ENCODE measurements around the gene LACRT. TPM values are rescaled to one million over a fixed set of nuclear protein-coding genes. Genes with fewer than 3 reads are reported as not detected.

Gene LACRT
- not detected for total RNA-seq
- total RNA-seq (2013): not detected
- 0 reads per million in 29 experiments for total RNA-seq

DNA sequence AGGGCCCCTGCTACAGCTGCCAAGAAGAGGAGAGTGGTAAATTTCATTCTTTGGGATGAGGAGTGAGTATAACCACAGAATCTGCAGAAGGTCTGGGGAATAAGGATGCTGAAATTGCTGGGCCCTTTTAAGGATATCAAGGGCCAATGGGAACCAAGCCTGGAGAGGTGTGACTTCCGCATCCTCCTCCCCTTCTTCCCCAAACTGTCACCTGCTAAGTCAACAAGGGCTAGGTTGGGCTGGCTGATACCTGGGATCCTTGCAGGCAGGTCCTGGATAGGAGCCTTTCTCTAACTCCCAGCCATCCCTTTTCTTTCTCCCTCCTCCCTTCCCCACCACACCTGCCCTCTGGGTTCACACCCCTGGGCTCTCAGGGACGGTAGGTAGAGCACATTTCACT lies at the start of gene LACRT:
Gene LACRT (minus strand): TSS at position 101 of the 400 bp plus-strand sequence. CDS start 54 bp downstream, at position 47.
- Histone ChIP-seq H3K27me3 (replicated peaks in 1 of 2; ENCODE audit: control insufficient read depth in 2 of 2, extremely low read depth in 1 of 2, insufficient read depth in 2 of 2, low read length in 1 of 2) (peaks cover 0 to 28% of the 10 kb centered on the region in 2 experiments), H3K9me3 (no peaks in the 10 kb centered on the region), H3K4me1 (ENCODE audit: control insufficient read depth in 1 of 2, extremely low read depth in 1 of 2, insufficient read depth in 2 of 2, low read length in 2 of 2) (no peaks in the 10 kb centered on the region), H3K27ac (ENCODE audit: low read length) (no peak within 1 kb of the TSS), H3K4me3 (ENCODE audit: control insufficient read depth in 1 of 2, extremely low read depth in 1 of 2, low read length in 1 of 2) (no peak within 1 kb of the TSS), H3K36me3 (ENCODE audit: control insufficient read depth in 2 of 2, extremely low read depth in 1 of 2, insufficient read depth in 1 of 2, low read length in 1 of 2) (no peaks in the 10 kb centered on the region)
- ATAC-seq (replicated peaks in 1 of 4): no peak
- no peaks in the 10 kb centered on the region for H3K4me1 Mint-ChIP-seq
- DNase-seq: no peak
- no peaks in the 10 kb centered on the region for H3K9me3 Mint-ChIP-seq
- peaks cover 15 to 28% of the 10 kb centered on the region in 2 donors for H3K27me3 Mint-ChIP-seq
- H3K27ac Mint-ChIP-seq: no peak within 1 kb of the TSS
- 100% methylated on average over 1 of the region's 2 CpGs for WGBS (ENCODE audit: insufficient coverage)
- no peak within 1 kb of the TSS for H3K4me3 Mint-ChIP-seq
- no peaks in the 10 kb centered on the region for H3K36me3 Mint-ChIP-seq
- ChIA-PET CTCF (no interaction called here), POLR2A (no interaction called here)

- H3K36me3 ChIP-seq (ENCODE audit: control insufficient read depth in 2 of 2, extremely low read depth in 1 of 2, insufficient read depth in 1 of 2, low read length in 1 of 2): no peaks in the 10 kb centered on the region
- H3K27ac Mint-ChIP-seq: no peak overlapping the region
- CTCF ChIA-PET: no interaction called here
- H3K36me3 Mint-ChIP-seq: no peaks in the 10 kb centered on the region
- no peaks in the 10 kb centered on the region for H3K4me1 ChIP-seq (ENCODE audit: control insufficient read depth in 1 of 2, extremely low read depth in 1 of 2, insufficient read depth in 2 of 2, low read length in 2 of 2)
- H3K4me3 ChIP-seq (ENCODE audit: control insufficient read depth in 1 of 2, extremely low read depth in 1 of 2, low read length in 1 of 2): no peak overlapping the region
- H3K9me3 ChIP-seq: no peaks in the 10 kb centered on the region
- peaks cover 2 to 38% of the 10 kb centered on the region in 2 experiments for H3K27me3 ChIP-seq (replicated peaks in 1 of 2; ENCODE audit: control insufficient read depth in 2 of 2, extremely low read depth in 1 of 2, insufficient read depth in 2 of 2, low read length in 1 of 2)
- no peak for ATAC-seq (replicated peaks in 1 of 4)
- H3K4me3 Mint-ChIP-seq: no peak overlapping the region
- peaks cover 0 to 6% (median 0%) of the 10 kb centered on the region in 3 donors for H3K4me1 Mint-ChIP-seq
- H3K9me3 Mint-ChIP-seq: no peaks in the 10 kb centered on the region
- POLR2A ChIA-PET: no interaction called here
- WGBS (ENCODE audit: insufficient coverage): 30% methylated on average over 2 of the region's 2 CpGs
- H3K27me3 Mint-ChIP-seq: peaks cover 65 to 71% of the 10 kb centered on the region in 2 donors
- DNase-seq: no peak
- no peak overlapping the region for H3K27ac ChIP-seq (ENCODE audit: low read length)
Measured at GRCh38 chr12:54683398-54683797, 48.7 kb upstream of the LACRT start.

GRCh38 chr12:54682674-54683073 lies 48.0 kb upstream of the LACRT start:
- no peak for DNase-seq
- Histone ChIP-seq H3K27me3 (replicated peaks in 1 of 2; ENCODE audit: control insufficient read depth in 2 of 2, extremely low read depth in 1 of 2, insufficient read depth in 2 of 2, low read length in 1 of 2) (peaks cover 5 to 36% of the 10 kb centered on the region in 2 experiments), H3K9me3 (no peaks in the 10 kb centered on the region), H3K4me3 (ENCODE audit: control insufficient read depth in 1 of 2, extremely low read depth in 1 of 2, low read length in 1 of 2) (no peak overlapping the region), H3K27ac (ENCODE audit: low read length) (no peak overlapping the region), H3K36me3 (ENCODE audit: control insufficient read depth in 2 of 2, extremely low read depth in 1 of 2, insufficient read depth in 1 of 2, low read length in 1 of 2) (no peaks in the 10 kb centered on the region), H3K4me1 (ENCODE audit: control insufficient read depth in 1 of 2, extremely low read depth in 1 of 2, insufficient read depth in 2 of 2, low read length in 2 of 2) (no peaks in the 10 kb centered on the region)
- Mint-ChIP-seq H3K36me3 (no peaks in the 10 kb centered on the region), H3K9me3 (no peaks in the 10 kb centered on the region), H3K4me3 (no peak overlapping the region), H3K27me3 (peaks cover 59 to 71% of the 10 kb centered on the region in 2 donors), H3K4me1 (peaks cover 0 to 6% (median 0%) of the 10 kb centered on the region in 3 donors), H3K27ac (no peak overlapping the region)
- WGBS (ENCODE audit: insufficient coverage): no CpG with 5 or more reads among the region's 1 CpG
- CTCF ChIA-PET: no interaction called here
- ATAC-seq (replicated peaks in 1 of 4): no peak
- POLR2A ChIA-PET: no interaction called here

GRCh38 chr12:54680374-54680773 lies 45.7 kb upstream of the LACRT start:
- CTCF ChIA-PET: interaction anchor here in 1 of 2 donors (0.6 kb wide), 1 partner anchor 21 kb away, joined by 3 read pairs; no protein-coding TSS in a partner anchor
- DNase-seq: peak in 18 of 35 experiments; percentile 2 to 29 (median 9)
- WGBS (ENCODE audit: insufficient coverage): 49% methylated on average over 3 of the region's 3 CpGs

GRCh38 chr12:54678131-54678530 lies 43.4 kb upstream of the LACRT start:
- Mint-ChIP-seq H3K36me3 (no peaks in the 10 kb centered on the region), H3K9me3 (no peaks in the 10 kb centered on the region), H3K27me3 (peaks cover 37 to 48% of the 10 kb centered on the region in 2 donors), H3K27ac (no peak overlapping the region), H3K4me3 (no peak overlapping the region), H3K4me1 (no peaks in the 10 kb centered on the region)
- H3K27me3 ChIP-seq (replicated peaks in 1 of 2; ENCODE audit: control insufficient read depth in 2 of 2, extremely low read depth in 1 of 2, insufficient read depth in 2 of 2, low read length in 1 of 2): peaks cover 5 to 24% of the 10 kb centered on the region in 2 experiments
- ChIA-PET POLR2A (no interaction called here), CTCF (no interaction called here)
- WGBS (ENCODE audit: insufficient coverage): 90% methylated on average over 4 of the region's 5 CpGs
- H3K9me3 ChIP-seq: no peaks in the 10 kb centered on the region
- no peak overlapping the region for H3K4me3 ChIP-seq (ENCODE audit: control insufficient read depth in 1 of 2, extremely low read depth in 1 of 2, low read length in 1 of 2)
- H3K36me3 ChIP-seq (ENCODE audit: control insufficient read depth in 2 of 2, extremely low read depth in 1 of 2, insufficient read depth in 1 of 2, low read length in 1 of 2): no peaks in the 10 kb centered on the region
- ATAC-seq (replicated peaks in 1 of 4) (no peak), DNase-seq (no peak)
- H3K27ac ChIP-seq (ENCODE audit: low read length): no peak overlapping the region
- H3K4me1 ChIP-seq (ENCODE audit: control insufficient read depth in 1 of 2, extremely low read depth in 1 of 2, insufficient read depth in 2 of 2, low read length in 2 of 2): no peaks in the 10 kb centered on the region

More at GRCh38 chr12:54680374-54680773, 45.7 kb upstream of the LACRT start:
- Histone ChIP-seq H3K9me3 (no peaks in the 10 kb centered on the region), H3K4me1 (ENCODE audit: control insufficient read depth in 1 of 2, extremely low read depth in 1 of 2, insufficient read depth in 2 of 2, low read length in 2 of 2) (no peaks in the 10 kb centered on the region), H3K27ac (ENCODE audit: low read length) (no peak overlapping the region), H3K36me3 (ENCODE audit: control insufficient read depth in 2 of 2, extremely low read depth in 1 of 2, insufficient read depth in 1 of 2, low read length in 1 of 2) (no peaks in the 10 kb centered on the region), H3K4me3 (ENCODE audit: control insufficient read depth in 1 of 2, extremely low read depth in 1 of 2, low read length in 1 of 2) (no peak overlapping the region), H3K27me3 (replicated peaks in 1 of 2; ENCODE audit: control insufficient read depth in 2 of 2, extremely low read depth in 1 of 2, insufficient read depth in 2 of 2, low read length in 1 of 2) (peaks cover 5 to 34% of the 10 kb centered on the region in 2 experiments)
- POLR2A ChIA-PET: no interaction called here
- Mint-ChIP-seq H3K9me3 (no peaks in the 10 kb centered on the region), H3K36me3 (no peaks in the 10 kb centered on the region), H3K4me3 (no peak overlapping the region), H3K27me3 (peaks cover 55 to 69% of the 10 kb centered on the region in 2 donors), H3K4me1 (peaks cover 0 to 6% (median 0%) of the 10 kb centered on the region in 3 donors), H3K27ac (no peak overlapping the region)
- ATAC-seq (replicated peaks in 1 of 4): peak in 1 of 4 experiments; percentile 48

GRCh38 chr12:54667945-54668344 lies 33.2 kb upstream of the LACRT start:
- no peaks in the 10 kb centered on the region for H3K36me3 Mint-ChIP-seq
- no peaks in the 10 kb centered on the region for H3K9me3 Mint-ChIP-seq
- ChIA-PET POLR2A (no interaction called here), CTCF (interaction anchor here in 1 of 2 donors (0.8 kb wide), 1 partner anchor 15 kb away, joined by 3 read pairs; no protein-coding TSS in a partner anchor)
- no peak overlapping the region for H3K4me3 Mint-ChIP-seq
- no peaks in the 10 kb centered on the region for H3K4me1 Mint-ChIP-seq
- Histone ChIP-seq H3K4me1 (ENCODE audit: control insufficient read depth in 1 of 2, extremely low read depth in 1 of 2, insufficient read depth in 2 of 2, low read length in 2 of 2) (no peaks in the 10 kb centered on the region), H3K4me3 (ENCODE audit: control insufficient read depth in 1 of 2, extremely low read depth in 1 of 2, low read length in 1 of 2) (no peak overlapping the region), H3K9me3 (no peaks in the 10 kb centered on the region), H3K36me3 (ENCODE audit: control insufficient read depth in 2 of 2, extremely low read depth in 1 of 2, insufficient read depth in 1 of 2, low read length in 1 of 2) (no peaks in the 10 kb centered on the region), H3K27ac (ENCODE audit: low read length) (no peak overlapping the region), H3K27me3 (replicated peaks in 1 of 2; ENCODE audit: control insufficient read depth in 2 of 2, extremely low read depth in 1 of 2, insufficient read depth in 2 of 2, low read length in 1 of 2) (no peaks in the 10 kb centered on the region)
- DNase-seq: no peak
- H3K27me3 Mint-ChIP-seq: peaks cover 23 to 28% of the 10 kb centered on the region in 2 donors
- WGBS (ENCODE audit: insufficient coverage): 73% methylated on average over 2 of the region's 5 CpGs
- no peak for ATAC-seq (replicated peaks in 1 of 4)
- H3K27ac Mint-ChIP-seq: no peak overlapping the region

GRCh38 chr12:54666008-54666407 lies 31.3 kb upstream of the LACRT start:
- no peak for ATAC-seq (replicated peaks in 1 of 4)
- Mint-ChIP-seq H3K36me3 (no peaks in the 10 kb centered on the region), H3K27ac (no peak overlapping the region), H3K4me3 (no peak overlapping the region), H3K4me1 (no peaks in the 10 kb centered on the region), H3K9me3 (no peaks in the 10 kb centered on the region), H3K27me3 (peaks cover 19 to 24% of the 10 kb centered on the region in 2 donors)
- no peak overlapping the region for H3K4me3 ChIP-seq (ENCODE audit: control insufficient read depth in 1 of 2, extremely low read depth in 1 of 2, low read length in 1 of 2)
- no CpG with 5 or more reads among the region's 3 CpGs for WGBS (ENCODE audit: insufficient coverage)
- no peaks in the 10 kb centered on the region for H3K27me3 ChIP-seq (replicated peaks in 1 of 2; ENCODE audit: control insufficient read depth in 2 of 2, extremely low read depth in 1 of 2, insufficient read depth in 2 of 2, low read length in 1 of 2)
- H3K27ac ChIP-seq (ENCODE audit: low read length): no peak overlapping the region
- H3K4me1 ChIP-seq (ENCODE audit: control insufficient read depth in 1 of 2, extremely low read depth in 1 of 2, insufficient read depth in 2 of 2, low read length in 2 of 2): no peaks in the 10 kb centered on the region
- no peaks in the 10 kb centered on the region for H3K36me3 ChIP-seq (ENCODE audit: control insufficient read depth in 2 of 2, extremely low read depth in 1 of 2, insufficient read depth in 1 of 2, low read length in 1 of 2)
- CTCF ChIA-PET: no interaction called here
- no peak for DNase-seq
- H3K9me3 ChIP-seq: no peaks in the 10 kb centered on the region
- POLR2A ChIA-PET: no interaction called here
